Hindlimb muscle (tissue), 1 donor: Measurements from ENCODE around the gene IL36A. TPM values are rescaled to one million over a fixed set of nuclear protein-coding genes. Genes with fewer than 3 reads are reported as not detected.

Experiments used
- DNase-seq: peaks from one replicate; pipeline ENCODE4 v3.0.0-alpha.2; 2013
- polyA plus RNA-seq: library from polyadenylated mRNA; unstranded; fragments of 120-200 nt; gene quantifications from one replicate; pipeline ENCODE4 v1.2.1, GENCODE V29; 2013; ENCODE audit not compliant: insufficient read length

Gene IL36A
- polyA plus RNA-seq, 1 donor = not detected

- DNase-seq = no peak
Observed at GRCh38 chr2:113007250-113007649, 2.0 kb downstream of the IL36A start.

GRCh38 chr2:113009622-113010021, 4.4 kb downstream of the IL36A start:
- DNase-seq = no peak

GRCh38 chr2:113010088-113010487, 4.8 kb downstream of the IL36A start:
- no peak for DNase-seq

GRCh38 chr2:113011108-113011507, 5.8 kb downstream of the IL36A start:
- no peak for DNase-seq

GRCh38 chr2:113012436-113013335, 7.4 kb downstream of the IL36A start:
- DNase-seq = no peak

GRCh38 chr2:113013336-113013661, 8.0 kb downstream of the IL36A start:
- DNase-seq = no peak

- no peak for DNase-seq
Observed at GRCh38 chr2:113014067-113014466, 8.8 kb downstream of the IL36A start.

GRCh38 chr2:113015042-113015441, 9.8 kb downstream of the IL36A start:
- no peak for DNase-seq

GRCh38 chr2:113015655-113016054, 10.4 kb downstream of the IL36A start:
- no peak for DNase-seq

GRCh38 chr2:113018509-113018908, 13.2 kb downstream of the IL36A start:
- DNase-seq = no peak

GRCh38 chr2:113021312-113021711, 16.1 kb downstream of the IL36A start:
- DNase-seq = no peak

- DNase-seq = no peak
Observed at GRCh38 chr2:113024764-113025163, 19.5 kb downstream of the IL36A start.

- DNase-seq = no peak
Observed at GRCh38 chr2:113025737-113026136, 20.5 kb downstream of the IL36A start.

GRCh38 chr2:113027691-113028090, 22.4 kb downstream of the IL36A start:
- DNase-seq = no peak

- no peak for DNase-seq
Observed at GRCh38 chr2:113028112-113028511, 22.9 kb downstream of the IL36A start.

GRCh38 chr2:113032737-113033136, 27.5 kb downstream of the IL36A start:
- no peak for DNase-seq

GRCh38 chr2:113034016-113034415, 28.8 kb downstream of the IL36A start:
- no peak for DNase-seq

GRCh38 chr2:113036763-113037162, 31.5 kb downstream of the IL36A start:
- DNase-seq = no peak

- DNase-seq = no peak
Observed at GRCh38 chr2:113038291-113038690, 33.0 kb downstream of the IL36A start.

- no peak for DNase-seq
Observed at GRCh38 chr2:113039158-113039557, 33.9 kb downstream of the IL36A start.

- DNase-seq = no peak
Observed at GRCh38 chr2:113039719-113040118, 34.5 kb downstream of the IL36A start.

GRCh38 chr2:113041871-113042270, 36.6 kb downstream of the IL36A start:
- DNase-seq = no peak

- no peak for DNase-seq
Observed at GRCh38 chr2:113046465-113046864, 41.2 kb downstream of the IL36A start.
